HL-60 (cell line): ENCODE data around the gene HRCT1.

ENCODE experiments used
- CTCF ChIP-seq: IDR thresholded peaks from one replicate; pipeline ENCODE4 v1.5.1; 2011; ENCODE audit warnings: low read length, control low read depth, inconsistent platforms; ENCODE audit not compliant: insufficient read depth
- GABPA ChIP-seq: IDR thresholded peaks from 2 replicates; pipeline ENCODE4 v1.6.1; 2012; ENCODE audit warnings: low read depth
- SPI1 ChIP-seq: IDR thresholded peaks from 2 replicates; pipeline ENCODE4 v1.6.1; 2012; ENCODE audit warnings: low read depth, mild to moderate bottlenecking, borderline replicate concordance

DNA sequence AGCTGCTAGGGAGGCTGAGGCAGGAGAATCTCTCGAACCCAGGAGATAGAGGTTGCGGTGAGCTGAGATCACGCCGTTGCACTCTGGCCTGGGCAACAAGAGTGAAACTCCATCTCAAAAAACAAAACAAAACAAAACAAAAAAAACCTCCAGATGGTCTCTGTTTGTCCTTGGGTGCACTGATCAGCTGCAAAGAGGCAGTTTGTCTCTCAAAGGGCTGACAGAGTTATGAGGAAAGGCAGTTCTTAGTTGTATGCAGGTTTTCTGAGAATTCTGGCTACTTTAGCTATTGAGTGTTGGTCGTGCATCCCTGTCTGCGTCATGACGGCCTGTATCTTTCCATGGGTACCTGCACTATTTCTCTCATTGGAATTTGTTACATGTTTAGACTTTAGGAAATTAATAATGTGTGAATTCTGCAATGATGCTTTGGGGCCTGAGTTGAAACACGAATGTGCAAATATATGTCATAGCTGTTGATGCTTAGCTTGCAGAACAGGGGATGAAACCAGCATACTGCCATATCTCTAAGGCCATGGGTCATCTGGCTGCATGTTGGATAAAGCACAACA, 33.8 kb downstream of the HRCT1 start:
- TF ChIP-seq CTCF: no peak
- TF ChIP-seq SPI1: no peak
- TF ChIP-seq GABPA: no peak
